GM23248 (cell line): Measurements from ENCODE around the gene CGAS. TPM values are rescaled to one million over a fixed set of nuclear protein-coding genes. Genes with fewer than 3 reads are reported as not detected.

Experiments
- DNase-seq: peaks from one replicate; pipeline ENCODE4 v3.0.0-alpha.2; 2015
- H2AFZ ChIP-seq: fragments of 200-600 bp; sonication (generic); 2 replicates; pipeline ENCODE4 v1.6.1; 2016; ENCODE audit warnings: antibody characterized with exemption
- H3F3A ChIP-seq: fragments of 200-600 bp; sonication (generic); 2 replicates; pipeline ENCODE4 v1.6.1; 2016; ENCODE audit warnings: mild to moderate bottlenecking, antibody characterized with exemption, mixed run types; ENCODE audit not compliant: insufficient read depth
- H3K27ac ChIP-seq: fragments of 200-600 bp; sonication (generic); 2 replicates; pipeline ENCODE4 v1.5.1; 2016; ENCODE audit warnings: mild to moderate bottlenecking
- H3K27me3 ChIP-seq: fragments of 200-600 bp; sonication (generic); replicated peaks from 2 replicates; pipeline ENCODE4 v1.6.1; 2016; ENCODE audit warnings: mild to moderate bottlenecking; ENCODE audit not compliant: insufficient read depth
- H3K36me3 ChIP-seq: fragments of 200-600 bp; sonication (generic); 2 replicates; pipeline ENCODE4 v1.6.1; 2016; ENCODE audit warnings: low read depth, mild to moderate bottlenecking
- H3K4me1 ChIP-seq: fragments of 200-600 bp; sonication (generic); 2 replicates; pipeline ENCODE4 v1.6.1; 2016; ENCODE audit warnings: mild to moderate bottlenecking; ENCODE audit not compliant: insufficient read depth
- H3K4me2 ChIP-seq: fragments of 200-600 bp; sonication (generic); one replicate; pipeline ENCODE4 v1.6.1; 2016; ENCODE audit warnings: mild to moderate bottlenecking; ENCODE audit not compliant: unreplicated experiment
- H3K4me3 ChIP-seq: fragments of 200-600 bp; sonication (generic); 2 replicates; pipeline ENCODE4 v1.5.1; 2016; ENCODE audit warnings: mild to moderate bottlenecking
- H3K79me2 ChIP-seq: fragments of 200-600 bp; sonication (generic); 2 replicates; pipeline ENCODE4 v1.6.1; 2016; ENCODE audit warnings: mild to moderate bottlenecking; ENCODE audit not compliant: insufficient read depth
- H3K9ac ChIP-seq: fragments of 200-600 bp; sonication (generic); 2 replicates; pipeline ENCODE4 v1.6.1; 2016; ENCODE audit warnings: mild to moderate bottlenecking
- H3K9me2 ChIP-seq: fragments of 200-600 bp; sonication (generic); 2 replicates; pipeline ENCODE4 v1.6.1; 2016; ENCODE audit warnings: mixed run types, mild to moderate bottlenecking, moderate library complexity; ENCODE audit not compliant: insufficient read depth
- H3K9me3 ChIP-seq: fragments of 200-600 bp; sonication (generic); one replicate; pipeline ENCODE4 v1.6.1; 2017; ENCODE audit warnings: low read depth
- H4K20me1 ChIP-seq: fragments of 200-600 bp; sonication (generic); 2 replicates; pipeline ENCODE4 v1.6.0; 2016; ENCODE audit not compliant: insufficient read depth
- EZH2 ChIP-seq: fragments of 200-600 bp; sonication (generic); IDR thresholded peaks from 2 replicates; pipeline ENCODE4 v1.6.1; 2018; ENCODE audit warnings: antibody characterized with exemption, mild to moderate bottlenecking; ENCODE audit not compliant: insufficient read depth, poor library complexity, severe bottlenecking
- EZH2phosphoT487 ChIP-seq: fragments of 200-600 bp; sonication (generic); IDR thresholded peaks from 2 replicates; pipeline ENCODE4 v1.6.1; 2018; ENCODE audit warnings: antibody characterized with exemption, moderate library complexity, mild to moderate bottlenecking, low read depth; ENCODE audit not compliant: insufficient read depth
- WGBS, 2 experiments: methylation state at CpG; one replicate each; pipeline ENCODE4 v1.1.6; 2015 to 2017; ENCODE audit warnings: low lambda C conversion rate in 2 of 2, low coverage in 1 of 2; ENCODE audit errors: missing lambda C conversion rate in 2 of 2; 5-methylcytosine and 5-hydroxymethylcytosine counted together
- in situ Hi-C: fragments of 300-500 bp; cut with MboI; formaldehyde crosslinking; loops from 2 replicates; pipeline ENCODE4 v1.15.0; 2020
- polyA plus RNA-seq: library from polyadenylated mRNA; unstranded; fragments of >200 nt; fragmentation: Nextera tagmentation; extraction: Ambion mirVana; gene quantifications from 2 replicates; pipeline ENCODE4 v1.2.1, GENCODE V29; 2016
- total RNA-seq: library from RNA; depleted of rRNA; stranded (reverse); fragments of >200 nt; shearing (Covaris generic); gene quantifications from 2 replicates; pipeline ENCODE4 v1.2.3, GENCODE V29; 2014

The CGAS gene
- total and polyA plus RNA-seq, 2 experiments from 2014 or later = 3.7 to 4.8 TPM

- Histone ChIP-seq H3K4me2 (no peak overlapping the region), H3F3A (no peaks in the 10 kb centered on the region), H3K9ac (no peak overlapping the region), H3K9me2 (no peaks in the 10 kb centered on the region), H4K20me1 (no peaks in the 10 kb centered on the region), H3K4me3 (no peak overlapping the region), H3K27ac (no peak overlapping the region), H3K9me3 (no peaks in the 10 kb centered on the region), H2AFZ (no peak overlapping the region), H3K4me1 (no peaks in the 10 kb centered on the region), H3K79me2 (0 out of 2 replicates have a peak, but pooled peaks cover 10% of the 10 kb centered on the region), H3K27me3 (no peaks in the 10 kb centered on the region), H3K36me3 (peaks cover 53% of the 10 kb centered on the region; the same call in 1 of the 2 replicates)
- 94 to 97% methylated on average over 2 of the region's 2 CpGs for WGBS, 2 experiments
- no peak for DNase-seq
- in situ Hi-C loops = no loop called here
- TF ChIP-seq EZH2 (no peak), EZH2phosphoT487 (no peak)
Observed at GRCh38 chr6:73484438-73484837, 32.3 kb upstream of the CGAS start.

DNA sequence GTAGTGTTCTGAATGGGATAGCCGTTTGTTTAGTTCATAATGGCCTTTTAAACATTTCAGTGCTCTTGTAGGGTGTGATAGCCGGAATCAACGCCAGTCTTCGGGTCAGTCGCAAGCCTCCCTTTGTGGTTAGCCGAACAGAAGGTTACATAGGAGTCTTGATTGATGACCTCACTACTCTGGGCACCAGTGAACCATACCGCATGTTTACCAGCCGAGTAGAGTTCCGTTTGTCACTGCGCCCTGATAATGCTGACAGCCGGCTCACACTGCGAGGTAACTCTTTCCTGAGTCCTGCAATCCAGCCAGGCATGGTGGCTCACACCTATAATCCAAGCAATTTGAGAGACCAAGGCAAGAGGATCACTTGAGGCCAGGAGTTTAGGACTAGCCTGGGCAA, 29.9 kb upstream of the CGAS start:
- Histone ChIP-seq H2AFZ (no peak overlapping the region), H3K79me2 (no peaks in the 10 kb centered on the region), H3K27ac (no peak overlapping the region), H3K9me2 (no peaks in the 10 kb centered on the region), H4K20me1 (no peaks in the 10 kb centered on the region), H3K9me3 (no peaks in the 10 kb centered on the region), H3K4me2 (no peak overlapping the region), H3K4me1 (no peaks in the 10 kb centered on the region), H3K9ac (no peak overlapping the region), H3K4me3 (no peak overlapping the region), H3K27me3 (no peaks in the 10 kb centered on the region), H3K36me3 (peaks cover 41% of the 10 kb centered on the region; the same call in 1 of the 2 replicates), H3F3A (no peaks in the 10 kb centered on the region)
- TF ChIP-seq EZH2 (no peak), EZH2phosphoT487 (no peak)
- in situ Hi-C loops = no loop called here
- DNase-seq = no peak
- 78 to 79% methylated on average over 12 of the region's 12 CpGs for WGBS, 2 experiments

DNA sequence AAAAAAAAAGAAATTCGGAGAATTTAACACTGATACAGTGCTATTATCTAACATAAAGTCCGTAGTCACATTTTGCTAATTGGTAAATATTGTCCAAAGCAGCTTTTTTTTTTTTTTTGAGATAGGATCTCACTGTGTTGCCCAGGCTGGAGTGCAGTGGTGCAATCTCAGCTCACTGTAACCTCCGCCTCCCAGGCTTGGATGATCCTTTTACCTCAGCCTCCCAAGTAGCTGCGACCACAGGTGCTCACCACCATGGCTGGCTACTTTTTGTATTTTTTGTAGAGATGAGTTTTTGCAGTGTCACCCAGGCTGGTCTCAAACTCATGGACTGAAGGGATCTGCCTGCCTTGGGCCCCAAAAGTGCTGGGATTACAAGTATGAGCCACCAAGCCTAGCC, 25.3 kb upstream of the CGAS start:
- no peaks in the 10 kb centered on the region for H3K9me2 ChIP-seq
- H3K27me3 ChIP-seq = no peaks in the 10 kb centered on the region
- H2AFZ ChIP-seq = no peak overlapping the region
- no peaks in the 10 kb centered on the region for H3K4me1 ChIP-seq
- no peaks in the 10 kb centered on the region for H3K9me3 ChIP-seq
- in situ Hi-C loops = no loop called here
- H3K27ac ChIP-seq = no peak overlapping the region
- no peak for DNase-seq
- TF ChIP-seq EZH2 (no peak), EZH2phosphoT487 (no peak)
- peaks cover 41% of the 10 kb centered on the region for H3K36me3 ChIP-seq
- no peaks in the 10 kb centered on the region for H3F3A ChIP-seq
- no peak overlapping the region for H3K4me3 ChIP-seq
- H3K9ac ChIP-seq = no peak overlapping the region
- no peaks in the 10 kb centered on the region for H4K20me1 ChIP-seq
- H3K79me2 ChIP-seq = 0 out of 2 replicates have a peak, but pooled peaks cover 4% of the 10 kb centered on the region
- 91 to 97% methylated on average over 4 of the region's 4 CpGs for WGBS, 2 experiments
- H3K4me2 ChIP-seq = no peak overlapping the region

- H3K4me1 ChIP-seq = no peaks in the 10 kb centered on the region
- H2AFZ ChIP-seq = no peak overlapping the region
- no peaks in the 10 kb centered on the region for H3K9me3 ChIP-seq
- H3F3A ChIP-seq = no peaks in the 10 kb centered on the region
- no peaks in the 10 kb centered on the region for H4K20me1 ChIP-seq
- H3K27me3 ChIP-seq = no peaks in the 10 kb centered on the region
- peaks cover 41% of the 10 kb centered on the region for H3K36me3 ChIP-seq
- in situ Hi-C loops = no loop called here
- H3K4me3 ChIP-seq = no peak overlapping the region
- no peak for DNase-seq
- H3K9me2 ChIP-seq = no peaks in the 10 kb centered on the region
- 93 to 96% methylated on average over 10 of the region's 10 CpGs for WGBS, 2 experiments
- H3K9ac ChIP-seq = no peak overlapping the region
- no peak overlapping the region for H3K4me2 ChIP-seq
- 0 out of 2 replicates have a peak, but pooled peaks cover 4% of the 10 kb centered on the region for H3K79me2 ChIP-seq
- TF ChIP-seq EZH2phosphoT487 (no peak), EZH2 (no peak)
- no peak overlapping the region for H3K27ac ChIP-seq
Observed at GRCh38 chr6:73476723-73477122, 24.6 kb upstream of the CGAS start.
